GM18519 (cell line): ENCODE data around the gene DMWD.
"Not testable (repeated sequence)": the region's sequence is repeated elsewhere in the genome, so short reads cannot be mapped to it uniquely, and the experiment has no call there.

Experiments used
- ATAC-seq: cut with Tn5 transposase; IDR thresholded peaks from one replicate; pipeline ENCODE4 v1.9.1; 2021; ENCODE audit warnings: mild to moderate bottlenecking, moderate library complexity; ENCODE audit not compliant: unreplicated experiment, low FRiP score

The DMWD gene

DNA sequence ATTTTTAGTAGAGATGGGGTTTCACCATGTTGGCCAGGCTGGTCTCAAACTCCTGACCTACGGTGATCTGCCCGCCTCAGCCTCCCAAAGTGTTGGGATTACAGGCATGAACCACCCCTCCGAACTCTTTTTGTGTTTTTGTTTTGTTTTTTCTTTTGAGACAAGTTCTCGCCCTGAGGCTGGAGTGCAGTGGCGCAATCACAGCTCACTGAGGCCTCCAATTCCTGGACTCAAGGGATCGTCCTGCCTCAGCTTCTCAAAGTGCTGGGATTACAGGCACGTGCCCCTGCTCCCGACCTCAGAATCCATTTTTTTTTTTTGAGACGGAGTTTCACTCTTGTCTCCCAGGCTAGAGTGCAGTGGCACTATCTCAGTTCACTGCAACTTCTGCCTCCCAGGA is 35.0 kb downstream of the DMWD start:
- no peak for ATAC-seq

DNA sequence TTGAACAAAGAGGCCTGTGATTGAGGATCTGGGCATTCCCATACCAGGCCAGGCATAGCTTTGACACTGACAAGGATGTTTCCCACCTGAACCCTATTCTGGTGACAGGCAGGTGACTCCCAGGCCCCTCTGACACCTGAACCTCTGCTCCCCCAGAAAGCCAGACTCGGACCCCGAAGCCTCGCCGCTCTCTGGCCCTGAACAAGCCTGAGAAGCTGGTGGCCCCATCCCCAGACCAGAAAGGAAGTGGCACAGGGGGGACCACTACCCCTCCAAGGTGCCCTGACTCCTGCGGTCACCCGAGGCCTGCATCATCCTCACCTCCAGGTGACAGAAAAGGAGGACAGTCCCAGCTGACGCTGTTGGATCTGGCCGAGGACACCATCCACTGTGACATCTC is 38.3 kb downstream of the DMWD start:
- ATAC-seq = no peak

DNA sequence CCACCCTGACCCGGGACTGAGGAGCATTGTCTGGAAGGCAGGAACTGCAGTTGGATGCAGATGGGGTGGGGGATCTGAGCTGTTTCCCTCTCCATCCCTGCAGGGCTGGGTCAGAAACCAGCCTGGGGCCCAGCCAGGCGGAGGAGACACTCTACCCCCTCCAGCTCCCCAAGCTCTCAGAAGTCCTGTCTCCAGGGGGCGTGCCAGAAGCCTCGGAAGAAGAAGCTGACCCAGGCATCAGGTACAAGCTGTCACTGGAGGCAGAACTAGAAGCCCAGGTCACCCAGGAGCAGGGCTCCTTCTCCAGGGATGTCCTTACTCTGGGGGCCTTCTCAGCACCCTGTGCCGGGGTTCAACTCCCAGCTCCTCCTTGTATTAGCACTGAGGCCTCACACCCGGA is 39.1 kb downstream of the DMWD start:
- no peak for ATAC-seq

DNA sequence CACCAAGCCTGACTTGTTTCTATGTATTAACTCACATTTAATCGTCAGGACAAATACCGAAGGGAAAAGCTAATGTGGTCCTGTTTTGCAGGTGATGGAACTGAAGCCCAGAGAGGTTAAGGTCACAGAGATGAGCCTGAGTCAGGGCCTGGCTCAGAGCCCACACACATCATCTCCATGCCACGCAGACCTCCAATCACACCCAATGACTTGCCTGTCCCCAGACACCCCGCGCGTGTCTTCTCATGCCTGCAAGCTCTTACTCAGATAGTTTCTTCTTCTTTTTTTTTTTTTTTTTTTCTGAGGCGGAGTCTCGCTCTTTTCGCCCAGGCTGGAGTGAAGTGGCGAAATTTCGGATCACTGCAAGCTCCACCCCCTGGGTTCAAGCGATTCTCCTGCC is 40.0 kb downstream of the DMWD start:
- ATAC-seq = no peak

DNA sequence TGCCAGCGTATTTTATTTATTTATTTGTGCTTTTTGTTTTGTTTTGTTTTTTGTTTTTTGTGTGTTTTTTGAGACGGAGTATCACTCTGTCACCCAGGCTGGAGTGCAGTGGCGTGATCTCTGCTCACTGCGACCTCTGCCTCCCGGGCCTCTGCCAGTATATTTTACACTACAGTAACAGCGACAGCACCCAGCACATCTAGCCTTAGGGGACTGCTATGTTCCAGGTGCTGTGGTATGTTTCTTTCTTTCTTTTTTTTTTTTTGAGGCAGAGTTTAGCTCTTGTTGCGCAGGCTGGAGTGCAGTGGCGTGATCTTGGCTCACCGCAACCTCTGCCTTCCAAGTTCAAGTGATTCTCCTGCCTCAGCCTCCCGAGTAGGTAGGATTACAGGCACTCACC is 41.2 kb downstream of the DMWD start:
- not testable (repeated sequence) for ATAC-seq

DNA sequence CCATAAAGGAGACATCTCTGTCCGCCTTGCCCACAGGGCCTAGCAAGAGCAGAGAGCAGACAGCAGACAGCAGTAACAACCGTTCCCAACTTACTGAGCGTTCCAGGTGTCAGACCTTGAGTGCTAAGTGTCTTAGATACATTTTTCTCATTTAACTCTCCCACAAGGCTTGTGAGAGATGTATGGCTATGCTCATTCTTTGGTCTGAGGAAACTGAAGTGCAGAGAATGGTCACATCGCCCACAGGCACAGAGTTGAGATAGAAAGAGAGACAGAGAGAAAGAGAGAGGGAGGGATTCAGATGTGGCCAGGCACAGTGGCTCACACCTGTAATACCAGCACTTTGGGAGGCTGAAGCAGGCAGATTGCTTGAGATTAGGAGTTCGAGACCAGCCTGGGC is 45.1 kb downstream of the DMWD start:
- ATAC-seq = no peak

DNA sequence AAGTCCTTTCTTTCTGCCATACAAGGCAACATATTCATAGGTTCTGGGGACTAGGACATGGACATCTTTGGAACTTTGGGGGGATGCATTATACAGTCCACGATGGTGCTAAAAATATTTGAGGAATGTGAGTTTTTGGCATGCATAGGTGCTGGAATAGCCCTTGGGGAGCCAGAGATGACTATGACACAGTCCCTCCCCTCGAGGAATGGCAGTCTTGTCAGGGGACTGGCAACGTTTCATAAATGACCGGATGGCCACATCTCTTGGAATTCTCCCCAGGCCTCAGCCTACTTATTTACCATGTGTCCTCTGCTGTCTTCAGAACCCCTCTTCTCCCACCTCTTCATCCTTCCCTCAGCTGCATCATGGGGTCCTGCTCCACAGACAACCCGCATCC is 45.8 kb downstream of the DMWD start:
- ATAC-seq = no peak

DNA sequence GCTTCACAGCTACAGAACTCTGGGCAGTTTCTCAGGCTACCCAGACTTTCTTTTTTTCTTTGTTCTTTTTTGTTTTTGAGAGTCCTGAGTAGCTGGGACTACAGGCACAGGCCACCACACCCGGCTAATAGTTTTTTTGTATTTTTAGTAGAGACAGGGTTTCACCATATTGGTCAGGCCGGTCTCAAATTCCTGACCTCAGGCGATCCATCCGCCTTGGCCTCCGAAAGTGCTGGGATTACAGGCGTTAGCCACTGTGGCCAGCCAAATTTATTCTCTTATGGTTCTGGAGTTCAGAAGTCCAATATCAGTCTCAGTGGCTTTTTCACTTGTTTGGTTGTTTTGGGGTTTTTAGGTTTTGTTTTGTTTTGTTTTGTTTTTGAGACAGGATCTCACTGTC is 47.0 kb downstream of the DMWD start:
- no peak for ATAC-seq

DNA sequence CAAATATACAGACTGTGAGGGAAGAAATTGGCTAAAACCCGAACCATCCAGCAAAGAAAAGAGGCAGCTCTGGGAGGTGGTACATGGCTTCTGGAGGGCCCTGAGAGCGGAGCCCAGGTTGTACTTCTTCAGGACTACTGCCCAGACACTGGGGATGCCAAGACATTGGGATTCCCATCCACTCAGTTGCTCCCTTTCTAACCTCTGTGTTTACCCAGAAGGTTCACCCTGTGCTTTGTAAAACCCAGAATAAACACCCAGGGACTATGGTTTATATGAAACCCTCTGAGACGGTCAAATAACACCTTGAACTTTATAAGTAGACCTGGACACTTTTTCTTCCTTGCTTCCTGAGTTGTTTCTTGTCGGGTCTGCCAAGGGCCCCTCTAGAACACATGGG is 49.7 kb downstream of the DMWD start:
- no peak for ATAC-seq

DNA sequence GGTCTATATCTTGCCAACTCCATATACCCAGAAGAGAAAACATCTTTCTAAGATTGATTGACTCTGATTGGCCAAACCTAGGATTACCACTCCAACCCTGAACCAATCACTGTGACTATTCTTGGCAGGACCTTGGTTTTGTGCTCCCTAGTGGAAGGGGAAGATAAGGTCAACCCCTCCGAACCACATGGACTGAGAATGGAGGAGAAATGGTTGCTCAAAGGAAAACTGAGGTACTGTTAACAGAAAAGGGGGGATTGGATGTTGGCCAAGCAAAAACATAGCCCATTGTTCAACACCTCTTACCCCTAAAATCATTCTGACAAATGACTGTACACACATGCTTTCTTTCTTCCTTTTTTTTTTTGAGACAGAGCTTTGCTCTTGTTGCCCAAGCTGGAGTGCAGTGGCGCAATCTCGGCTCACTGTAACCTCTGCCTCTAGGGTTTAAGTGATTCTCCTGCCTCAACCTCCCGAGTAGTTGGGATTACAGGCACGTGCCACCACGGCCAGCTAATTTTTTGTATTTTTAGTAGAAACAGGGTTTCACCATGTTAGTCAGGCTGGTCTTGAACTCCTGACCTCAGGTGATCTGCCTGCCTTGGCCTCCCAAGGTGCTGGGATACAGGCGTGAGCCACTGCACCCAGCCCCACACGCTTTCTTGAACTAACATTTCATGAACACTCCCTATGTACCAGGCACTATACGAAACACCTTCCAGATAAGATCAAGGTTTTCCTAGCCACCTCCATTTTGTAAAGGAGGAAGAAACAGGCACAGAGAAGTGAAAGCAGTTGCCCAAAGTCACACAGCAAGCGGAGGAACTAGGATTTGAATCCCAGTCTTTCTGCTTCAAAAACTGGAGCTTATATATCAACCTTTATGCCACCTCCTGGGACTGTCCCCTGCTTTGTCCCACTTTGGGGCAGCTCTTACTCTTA is 52.9 kb downstream of the DMWD start:
- no peak for ATAC-seq

DNA sequence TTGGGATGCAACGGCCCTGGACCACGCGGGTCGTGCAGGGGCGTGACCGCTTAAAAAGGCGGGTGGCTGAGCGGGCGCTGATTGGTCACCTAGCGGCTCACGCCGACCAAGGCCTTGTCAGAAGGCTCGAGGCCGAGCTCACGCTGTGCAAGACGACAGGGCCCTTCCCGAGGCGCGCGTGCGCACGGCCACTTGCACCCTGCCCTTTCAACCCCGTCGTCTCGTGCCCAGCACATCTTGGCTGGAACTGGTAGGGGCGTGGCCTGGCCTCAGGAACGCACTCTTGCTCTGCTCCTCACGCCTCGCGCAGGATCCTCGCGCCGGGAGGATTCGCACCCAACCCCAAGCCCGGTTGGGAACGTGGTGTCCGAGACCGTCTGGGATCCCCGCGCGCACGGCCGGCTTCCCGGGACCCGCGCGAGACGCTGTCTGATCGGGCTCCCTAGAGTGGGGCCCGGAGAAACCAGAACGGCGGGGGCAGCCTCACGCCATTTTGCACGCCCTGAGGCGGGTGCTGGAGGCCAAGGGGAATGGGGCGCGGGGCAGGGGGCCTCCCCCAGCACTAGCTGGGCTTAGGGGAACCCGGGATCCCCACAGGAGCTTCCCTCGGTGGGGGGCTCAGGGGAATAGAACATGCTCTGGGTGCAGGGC is 59.4 kb downstream of the DMWD start, which contains the start of gene MEIOSIN:
Gene MEIOSIN, plus strand, starts transcription at position 280 of the 651 bp plus-strand sequence. CDS start 1,938 bp downstream, outside the sequence.
- ATAC-seq = no peak
